Spinal cord (tissue), 10 donors: ENCODE results near the gene CERK. TPM values are rescaled to one million over a fixed set of nuclear protein-coding genes. Genes with fewer than 3 reads are reported as not detected.

Experiments
- DNase-seq, 6 donors: peaks; one replicate each; pipeline versions ENCODE4 v3.0.0 to v3.0.0-alpha.2; 2013 to 2015; ENCODE audit warnings: low spot score in 6 of 6, low read depth in 4 of 6
- H3K27ac ChIP-seq: one replicate; pipeline ENCODE4 v1.5.1; 2013; ENCODE audit warnings: low read depth, low read length, control low read depth
- H3K27me3 ChIP-seq: one replicate; pipeline ENCODE4 v1.6.1; 2013; ENCODE audit warnings: low read length; ENCODE audit not compliant: control insufficient read depth, insufficient read depth
- H3K36me3 ChIP-seq: one replicate; pipeline ENCODE4 v1.6.1; 2013; ENCODE audit warnings: low read length; ENCODE audit not compliant: control insufficient read depth, insufficient read depth
- H3K4me1 ChIP-seq: one replicate; pipeline ENCODE4 v1.6.1; 2013; ENCODE audit warnings: low read length; ENCODE audit not compliant: control insufficient read depth, insufficient read depth
- H3K4me3 ChIP-seq: one replicate; pipeline ENCODE4 v1.5.1; 2013; ENCODE audit warnings: low read depth, low read length, control low read depth
- H3K9me3 ChIP-seq: one replicate; pipeline ENCODE4 v1.6.1; 2013; ENCODE audit warnings: low read length; ENCODE audit not compliant: control insufficient read depth, insufficient read depth
- WGBS: methylation state at CpG from one replicate; pipeline ENCODE4 v1.1.5; 2013; ENCODE audit warnings: missing lambda C conversion rate; ENCODE audit not compliant: insufficient coverage; 5-methylcytosine and 5-hydroxymethylcytosine counted together
- polyA plus RNA-seq, 2 donors: library from polyadenylated mRNA; unstranded; fragments of 120-200 nt; gene quantifications; one replicate each; pipeline ENCODE4 v1.2.1, GENCODE V29; 2013; ENCODE audit not compliant: insufficient read length in 2 of 2
- total RNA-seq, 2 donors: library from RNA; depleted of rRNA in 1 of 2; stranded (reverse); fragments of 120-200 nt in 1 of 2; fragments of >200 nt in 1 of 2; gene quantifications; one replicate each; pipeline versions ENCODE4 v1.2.3 to v1.2.4, GENCODE V29; 2013 to 2014
- donor health status: healthy.

The CERK gene
- total and polyA plus RNA-seq, 4 donors = 43.1 to 55.3 (median 54.5) TPM

DNA sequence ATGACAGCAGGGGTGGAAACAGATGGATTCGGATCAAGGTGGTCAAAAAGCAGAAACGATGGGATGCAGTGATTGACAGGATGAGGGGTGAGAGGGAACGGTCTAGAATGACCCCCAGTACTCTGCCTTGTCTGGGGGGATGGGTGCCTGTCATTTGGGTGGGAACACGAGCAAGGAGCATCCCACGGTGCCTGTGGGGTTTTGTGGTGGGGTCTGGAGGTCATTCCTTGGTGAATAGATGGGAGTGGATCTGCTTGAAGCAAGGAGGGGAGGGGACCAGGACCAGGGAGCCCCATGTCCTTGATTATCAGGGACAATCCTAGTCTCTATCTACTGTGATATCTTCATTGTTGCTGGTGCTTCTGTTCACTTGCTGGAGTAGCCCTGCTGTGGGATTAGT is 8.1 kb upstream of the CERK start:
- WGBS = 62% methylated on average over 5 of the region's 5 CpGs

DNA sequence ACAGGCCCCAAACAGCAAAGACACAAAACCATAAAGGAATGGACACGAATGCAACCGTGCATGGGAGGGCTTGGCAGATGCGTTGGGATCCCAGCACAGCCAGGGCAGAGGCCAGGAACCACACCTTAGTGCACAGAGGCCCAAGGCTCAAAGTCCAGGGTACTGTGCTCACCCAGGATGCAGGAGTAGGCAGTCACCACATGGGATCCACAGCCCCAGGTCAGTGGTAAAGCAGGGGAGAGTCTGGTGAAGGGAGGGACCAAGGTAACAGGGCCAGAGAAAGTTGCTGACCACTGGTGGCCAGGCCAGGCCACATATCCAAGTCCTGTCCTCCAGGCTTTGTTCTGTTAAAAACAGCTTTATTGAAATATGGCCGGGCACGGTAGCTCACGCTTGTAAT is 6.5 kb upstream of the CERK start:
- no peak for DNase-seq
- Histone ChIP-seq H3K27me3 (peaks cover 5% of the 10 kb centered on the region), H3K4me3 (no peak overlapping the region), H3K9me3 (no peaks in the 10 kb centered on the region), H3K4me1 (peaks cover 2% of the 10 kb centered on the region), H3K36me3 (peaks cover 4% of the 10 kb centered on the region), H3K27ac (no peak overlapping the region)
- WGBS = 81% methylated on average over 3 of the region's 6 CpGs

More for the DNA sequence above, 8.1 kb upstream of the CERK start:
- H3K4me3 ChIP-seq = no peak overlapping the region
- no peak overlapping the region for H3K27ac ChIP-seq
- no peaks in the 10 kb centered on the region for H3K9me3 ChIP-seq
- peaks cover 16% of the 10 kb centered on the region for H3K4me1 ChIP-seq
- H3K36me3 ChIP-seq = peaks cover 1% of the 10 kb centered on the region
- DNase-seq = no peak
- peaks cover 5% of the 10 kb centered on the region for H3K27me3 ChIP-seq

DNA sequence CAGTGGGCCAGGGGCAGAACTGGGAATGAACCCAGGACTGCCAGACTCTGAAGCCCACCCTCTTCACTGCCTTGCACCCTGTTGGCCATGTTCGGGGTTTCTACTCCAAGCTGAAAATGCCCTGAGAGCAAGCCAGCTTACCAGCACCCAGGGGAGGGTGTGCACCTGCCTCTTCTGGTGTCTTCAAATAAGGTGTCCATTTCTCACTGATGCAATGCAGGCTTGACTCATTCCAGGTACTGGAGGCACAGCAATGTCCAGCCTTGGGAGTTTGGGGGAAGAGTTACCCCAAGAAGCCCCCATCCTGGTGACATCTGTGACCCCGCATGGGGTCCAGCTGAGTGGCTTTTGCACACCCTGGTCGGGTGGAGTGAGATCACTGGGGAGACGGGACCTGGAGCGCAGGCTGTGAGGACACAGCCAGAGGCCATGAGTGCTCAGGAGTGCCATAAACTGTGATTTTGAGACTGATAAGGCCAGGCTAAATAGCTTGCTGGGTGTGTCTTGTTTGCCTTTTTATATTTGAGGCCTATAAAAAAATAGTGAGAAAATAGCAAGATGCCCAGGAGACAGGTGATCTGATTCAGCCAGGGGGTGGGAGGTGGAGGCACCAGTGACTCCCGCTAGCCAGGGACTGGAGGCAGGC is 4.6 kb upstream of the CERK start:
- peaks cover 5% of the 10 kb centered on the region for H3K27me3 ChIP-seq
- no peak overlapping the region for H3K27ac ChIP-seq
- no peak overlapping the region for H3K4me3 ChIP-seq
- H3K36me3 ChIP-seq = peaks cover 4% of the 10 kb centered on the region
- peaks cover 13% of the 10 kb centered on the region for H3K4me1 ChIP-seq
- DNase-seq = no peak
- no peaks in the 10 kb centered on the region for H3K9me3 ChIP-seq
- WGBS = 91% methylated on average over 6 of the region's 6 CpGs

DNA sequence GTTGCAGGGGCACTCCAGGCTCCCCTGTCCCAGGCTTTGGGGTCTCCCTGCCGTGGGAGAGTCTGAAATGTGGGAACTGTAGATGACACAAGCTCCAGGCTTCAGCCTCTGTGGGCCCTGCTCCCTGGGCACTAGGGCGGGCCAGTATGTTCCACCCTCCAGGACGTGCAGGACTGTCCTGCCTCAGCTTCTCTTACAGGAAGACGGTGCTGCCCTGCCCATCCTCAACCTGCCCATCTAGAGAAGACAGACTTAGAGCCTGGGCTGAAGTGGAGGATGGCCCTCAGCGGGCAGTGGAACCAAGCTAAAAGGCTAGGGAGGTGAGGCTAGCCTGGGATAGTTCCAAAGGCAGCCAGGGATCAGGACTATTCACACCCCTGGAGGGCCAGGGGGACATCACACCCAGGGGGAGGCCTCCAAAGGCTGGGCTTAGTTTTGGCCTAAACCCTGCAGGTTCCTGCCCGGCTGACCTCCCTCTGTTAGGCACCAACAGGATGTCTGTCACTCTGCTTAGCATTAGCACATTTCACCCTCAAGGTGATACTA is 4.0 kb upstream of the CERK start:
- H3K36me3 ChIP-seq = peaks cover 4% of the 10 kb centered on the region
- H3K4me3 ChIP-seq = no peak overlapping the region
- no peak for DNase-seq
- 89% methylated on average over 5 of the region's 6 CpGs for WGBS
- no peak overlapping the region for H3K27ac ChIP-seq
- H3K27me3 ChIP-seq = no peaks in the 10 kb centered on the region
- peaks cover 17% of the 10 kb centered on the region for H3K4me1 ChIP-seq
- H3K9me3 ChIP-seq = no peaks in the 10 kb centered on the region

DNA sequence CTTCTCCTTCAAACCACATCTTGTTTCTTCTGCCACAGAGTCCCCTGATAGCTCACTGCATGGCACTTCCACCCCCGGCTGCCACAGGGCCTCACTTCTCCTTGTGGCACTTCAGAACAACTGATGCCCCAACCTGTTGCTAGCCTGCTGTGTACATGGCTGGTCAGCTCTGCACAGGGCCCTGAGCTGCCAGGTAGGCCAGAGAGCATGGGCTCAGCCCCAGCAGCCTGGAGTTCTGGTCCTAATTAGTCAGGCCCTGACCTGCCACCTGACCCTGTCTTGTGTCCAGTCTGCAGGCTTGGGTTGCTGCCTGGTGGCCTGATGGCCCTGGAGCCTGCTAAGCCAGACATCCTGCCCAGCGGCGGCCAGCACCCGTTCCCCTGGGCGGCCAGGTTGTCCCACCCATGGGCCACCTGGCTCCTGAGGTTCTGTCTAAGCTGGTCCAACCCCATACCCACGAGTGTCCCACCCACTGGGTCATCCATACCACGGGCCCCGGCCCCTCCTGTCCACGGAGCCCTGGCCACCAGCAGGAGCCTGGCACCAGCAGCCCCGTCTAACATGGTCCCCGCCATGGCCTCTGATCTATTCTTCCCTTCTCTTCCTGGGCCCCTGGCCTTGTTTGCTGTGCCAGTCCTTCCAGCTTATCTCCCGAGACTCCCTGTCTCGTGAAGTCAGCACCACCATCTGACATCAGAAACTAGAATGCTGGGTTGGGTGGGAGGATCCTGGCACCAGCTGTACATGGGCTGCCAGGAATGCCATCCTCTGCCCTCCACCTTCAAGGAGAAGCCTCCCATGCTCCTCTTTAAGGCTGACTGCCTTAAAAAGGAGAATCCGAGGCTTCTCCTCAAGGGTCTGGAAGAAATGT is 3.1 kb upstream of the CERK start:
- Histone ChIP-seq H3K4me3 (no peak overlapping the region), H3K27me3 (no peaks in the 10 kb centered on the region), H3K9me3 (no peaks in the 10 kb centered on the region), H3K27ac (no peak overlapping the region), H3K36me3 (peaks cover 6% of the 10 kb centered on the region), H3K4me1 (peaks cover 27% of the 10 kb centered on the region)
- WGBS = 91% methylated on average over 12 of the region's 14 CpGs
- no peak for DNase-seq

DNA sequence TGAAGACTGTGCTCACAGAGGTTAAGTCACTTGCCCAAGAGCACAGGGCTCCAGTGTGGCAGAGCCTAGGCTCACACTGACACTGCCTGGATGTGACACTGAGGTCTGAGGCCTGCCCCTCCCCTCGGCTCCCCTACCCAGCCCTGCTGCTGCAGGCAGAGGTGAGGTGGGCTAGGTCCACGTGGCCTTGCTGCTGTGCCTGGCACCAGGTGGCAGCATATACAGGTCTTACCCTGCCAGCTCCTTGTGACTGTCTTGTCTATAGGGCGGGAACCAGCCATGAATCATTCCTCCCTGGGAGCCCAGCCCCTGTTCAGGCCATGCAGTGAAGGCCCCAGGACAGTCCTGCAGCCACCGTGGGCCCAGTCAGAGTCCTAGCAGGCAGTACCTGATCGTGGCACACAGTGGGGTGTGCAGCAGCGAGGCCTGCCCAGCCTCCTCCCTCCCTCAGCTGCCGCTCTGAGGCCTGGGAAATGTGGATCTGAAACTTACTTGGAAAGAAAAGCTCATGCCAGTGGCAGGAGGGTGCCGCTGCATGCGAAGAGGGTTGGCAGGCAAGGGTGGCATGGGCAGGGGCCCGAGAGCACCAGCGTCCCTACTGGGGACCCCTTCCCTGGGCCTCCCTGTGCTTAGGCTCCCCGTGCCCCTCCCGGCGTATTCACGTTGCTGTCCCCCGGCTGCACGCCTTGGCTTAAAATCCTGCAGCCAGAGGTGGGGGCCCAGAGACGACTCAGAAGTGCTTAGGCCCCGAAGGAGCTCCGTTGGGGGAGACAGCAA is 1.2 kb upstream of the CERK start:
- no peaks in the 10 kb centered on the region for H3K9me3 ChIP-seq
- DNase-seq = peak in 2 of 6 donors; percentile 55 to 80
- H3K4me1 ChIP-seq = peaks cover 43% of the 10 kb centered on the region
- H3K4me3 ChIP-seq = peak overlapping the region; percentile 52
- H3K27ac ChIP-seq = peak overlapping the region; percentile 52
- WGBS = 58% methylated on average over 16 of the region's 20 CpGs
- peaks cover 19% of the 10 kb centered on the region for H3K36me3 ChIP-seq
- H3K27me3 ChIP-seq = no peaks in the 10 kb centered on the region

DNA sequence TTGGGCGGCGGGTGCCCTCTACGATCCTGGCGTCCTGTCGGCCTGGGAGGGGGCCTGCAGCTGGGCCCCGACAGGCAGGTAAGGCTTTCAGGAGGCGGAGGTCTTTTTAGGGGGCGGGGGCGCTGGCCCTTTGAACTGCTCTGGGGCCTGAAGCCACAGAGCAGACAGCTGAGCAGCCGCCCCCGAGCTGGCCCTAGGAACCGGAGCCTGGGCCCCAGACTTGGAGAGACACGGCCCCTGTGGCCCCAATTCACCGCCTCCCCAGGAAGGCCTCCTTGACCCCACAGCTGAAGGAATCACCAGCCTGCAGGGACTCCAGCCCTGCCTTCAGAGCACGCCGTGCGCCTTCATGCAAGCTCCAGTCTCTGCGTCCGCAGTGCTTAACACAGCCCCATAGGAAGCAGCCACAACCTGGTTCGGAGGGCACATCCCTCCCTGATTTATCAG is 618 bp upstream of the CERK start:
- H3K36me3 ChIP-seq = peaks cover 19% of the 10 kb centered on the region
- H3K27ac ChIP-seq = peak overlapping the region; percentile 52
- peak overlapping the region; percentile 52 for H3K4me3 ChIP-seq
- WGBS = 11% methylated on average over 20 of the region's 20 CpGs
- no peaks in the 10 kb centered on the region for H3K9me3 ChIP-seq
- peaks cover 44% of the 10 kb centered on the region for H3K4me1 ChIP-seq
- DNase-seq = peak in 1 of 6 donors; percentile 49
- H3K27me3 ChIP-seq = no peaks in the 10 kb centered on the region

DNA sequence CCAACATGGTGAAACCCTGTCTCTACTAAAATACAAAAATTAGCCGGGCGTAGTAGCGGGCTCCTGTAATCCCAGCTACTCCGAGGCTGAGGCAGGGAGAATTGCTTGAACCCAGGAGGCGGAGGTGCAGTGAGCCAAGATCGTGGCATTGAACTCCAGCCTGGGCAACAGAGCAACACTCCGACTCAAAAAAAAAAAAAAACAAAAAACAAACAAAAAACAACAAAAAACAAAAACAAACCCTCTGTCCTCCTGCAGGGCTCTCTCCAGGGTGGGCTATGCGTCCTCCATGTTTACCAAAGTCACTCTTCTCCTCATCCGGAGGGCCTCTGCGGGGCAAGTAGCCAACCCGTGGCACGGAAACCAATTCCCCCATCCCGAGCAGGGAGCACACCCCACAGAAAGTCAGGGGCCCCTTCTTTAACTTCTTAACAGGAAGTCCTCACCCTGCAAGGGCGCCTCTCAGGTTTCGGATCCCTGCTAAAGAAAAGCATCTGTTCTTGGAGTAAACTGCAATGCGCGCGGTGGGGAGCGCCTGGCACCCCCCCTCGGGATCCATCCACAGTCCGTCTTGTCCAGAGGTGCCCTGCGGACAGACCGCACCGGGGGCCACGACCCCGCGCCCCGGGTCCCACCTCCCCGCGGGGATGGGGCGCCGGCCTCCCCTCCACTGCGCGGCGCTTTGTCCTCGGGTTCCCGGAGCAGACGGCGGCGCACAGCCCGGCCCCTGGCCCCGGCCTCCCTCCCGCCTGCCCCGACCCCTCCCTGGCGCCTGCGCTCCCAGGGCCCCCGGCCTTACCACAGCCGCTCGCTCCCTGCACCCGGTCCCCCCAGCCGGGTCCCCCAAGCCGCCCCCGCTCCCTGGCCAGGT is 712 bp downstream of the CERK start:
- Histone ChIP-seq H3K4me1 (peaks cover 44% of the 10 kb centered on the region), H3K4me3 (peak overlapping the region; percentile 53), H3K27me3 (no peaks in the 10 kb centered on the region), H3K27ac (peak overlapping the region; percentile 67), H3K36me3 (peaks cover 19% of the 10 kb centered on the region), H3K9me3 (no peaks in the 10 kb centered on the region)
- 2% methylated on average over 53 of the region's 53 CpGs for WGBS
- DNase-seq = peak in 2 of 6 donors; percentile 69 to 74
